Measurements from ENCODE around the gene C15orf61.

DNA sequence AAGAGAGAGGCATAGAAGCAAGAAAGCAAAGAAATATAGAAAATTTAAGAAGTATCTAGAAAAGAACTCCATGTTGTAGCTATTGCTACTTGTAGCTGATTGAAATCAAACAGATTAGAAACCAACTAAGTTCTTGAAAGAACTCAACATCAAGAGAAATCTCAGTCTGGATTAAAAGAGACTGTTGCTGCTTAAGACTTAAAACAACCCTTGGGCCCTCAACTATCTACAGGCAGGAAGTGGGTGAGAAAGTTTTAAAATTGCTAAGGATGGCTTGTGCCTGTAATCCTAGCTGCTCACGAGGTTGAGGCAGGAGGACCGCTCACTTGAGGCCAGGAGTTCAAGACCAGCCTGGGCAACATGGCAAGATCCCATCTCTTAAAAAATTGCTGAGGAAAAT, 39.3 kb upstream of the C15orf61 start:
- TF ChIP-seq, protein P1, sequence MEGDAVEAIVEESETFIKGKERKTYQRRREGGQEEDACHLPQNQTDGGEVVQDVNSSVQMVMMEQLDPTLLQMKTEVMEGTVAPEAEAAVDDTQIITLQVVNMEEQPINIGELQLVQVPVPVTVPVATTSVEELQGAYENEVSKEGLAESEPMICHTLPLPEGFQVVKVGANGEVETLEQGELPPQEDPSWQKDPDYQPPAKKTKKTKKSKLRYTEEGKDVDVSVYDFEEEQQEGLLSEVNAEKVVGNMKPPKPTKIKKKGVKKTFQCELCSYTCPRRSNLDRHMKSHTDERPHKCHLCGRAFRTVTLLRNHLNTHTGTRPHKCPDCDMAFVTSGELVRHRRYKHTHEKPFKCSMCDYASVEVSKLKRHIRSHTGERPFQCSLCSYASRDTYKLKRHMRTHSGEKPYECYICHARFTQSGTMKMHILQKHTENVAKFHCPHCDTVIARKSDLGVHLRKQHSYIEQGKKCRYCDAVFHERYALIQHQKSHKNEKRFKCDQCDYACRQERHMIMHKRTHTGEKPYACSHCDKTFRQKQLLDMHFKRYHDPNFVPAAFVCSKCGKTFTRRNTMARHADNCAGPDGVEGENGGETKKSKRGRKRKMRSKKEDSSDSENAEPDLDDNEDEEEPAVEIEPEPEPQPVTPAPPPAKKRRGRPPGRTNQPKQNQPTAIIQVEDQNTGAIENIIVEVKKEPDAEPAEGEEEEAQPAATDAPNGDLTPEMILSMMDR (tag by site-specific recombination; IDR thresholded peaks at IDR 0.05), result no peak
- no peak for TF ChIP-seq ZNF510 (tag by site-specific recombination; IDR thresholded peaks at IDR 0.05; ENCODE audit: insufficient replicate concordance)
- no peak for TF ChIP-seq ZBTB1 (tag by site-specific recombination; IDR thresholded peaks at IDR 0.05)
- no peak for TF ChIP-seq MYNN (tag by site-specific recombination; IDR thresholded peaks at IDR 0.05; ENCODE audit: borderline replicate concordance)
- no peak for TF ChIP-seq ZBTB8A (tag by site-specific recombination; IDR thresholded peaks at IDR 0.05)
- TF ChIP-seq, protein P2, sequence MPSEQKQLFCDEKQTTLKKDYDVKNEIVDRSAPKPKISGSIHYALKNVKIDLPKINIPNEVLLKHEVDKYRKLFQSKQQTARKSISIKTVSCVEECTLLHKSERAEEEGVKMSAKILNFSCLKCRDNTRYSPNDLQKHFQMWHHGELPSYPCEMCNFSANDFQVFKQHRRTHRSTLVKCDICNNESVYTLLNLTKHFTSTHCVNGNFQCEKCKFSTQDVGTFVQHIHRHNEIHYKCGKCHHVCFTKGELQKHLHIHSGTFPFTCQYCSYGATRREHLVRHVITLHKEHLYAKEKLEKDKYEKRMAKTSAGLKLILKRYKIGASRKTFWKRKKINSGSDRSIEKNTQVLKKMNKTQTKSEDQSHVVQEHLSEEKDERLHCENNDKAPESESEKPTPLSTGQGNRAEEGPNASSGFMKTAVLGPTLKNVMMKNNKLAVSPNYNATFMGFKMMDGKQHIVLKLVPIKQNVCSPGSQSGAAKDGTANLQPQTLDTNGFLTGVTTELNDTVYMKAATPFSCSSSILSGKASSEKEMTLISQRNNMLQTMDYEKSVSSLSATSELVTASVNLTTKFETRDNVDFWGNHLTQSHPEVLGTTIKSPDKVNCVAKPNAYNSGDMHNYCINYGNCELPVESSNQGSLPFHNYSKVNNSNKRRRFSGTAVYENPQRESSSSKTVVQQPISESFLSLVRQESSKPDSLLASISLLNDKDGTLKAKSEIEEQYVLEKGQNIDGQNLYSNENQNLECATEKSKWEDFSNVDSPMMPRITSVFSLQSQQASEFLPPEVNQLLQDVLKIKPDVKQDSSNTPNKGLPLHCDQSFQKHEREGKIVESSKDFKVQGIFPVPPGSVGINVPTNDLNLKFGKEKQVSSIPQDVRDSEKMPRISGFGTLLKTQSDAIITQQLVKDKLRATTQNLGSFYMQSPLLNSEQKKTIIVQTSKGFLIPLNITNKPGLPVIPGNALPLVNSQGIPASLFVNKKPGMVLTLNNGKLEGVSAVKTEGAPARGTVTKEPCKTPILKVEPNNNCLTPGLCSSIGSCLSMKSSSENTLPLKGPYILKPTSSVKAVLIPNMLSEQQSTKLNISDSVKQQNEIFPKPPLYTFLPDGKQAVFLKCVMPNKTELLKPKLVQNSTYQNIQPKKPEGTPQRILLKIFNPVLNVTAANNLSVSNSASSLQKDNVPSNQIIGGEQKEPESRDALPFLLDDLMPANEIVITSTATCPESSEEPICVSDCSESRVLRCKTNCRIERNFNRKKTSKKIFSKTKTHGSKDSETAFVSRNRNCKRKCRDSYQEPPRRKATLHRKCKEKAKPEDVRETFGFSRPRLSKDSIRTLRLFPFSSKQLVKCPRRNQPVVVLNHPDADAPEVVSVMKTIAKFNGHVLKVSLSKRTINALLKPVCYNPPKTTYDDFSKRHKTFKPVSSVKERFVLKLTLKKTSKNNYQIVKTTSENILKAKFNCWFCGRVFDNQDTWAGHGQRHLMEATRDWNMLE (tag by site-specific recombination; conservative IDR thresholded peaks at IDR 0.05; ENCODE audit: low read depth), result no peak
- TF ChIP-seq, protein P3, sequence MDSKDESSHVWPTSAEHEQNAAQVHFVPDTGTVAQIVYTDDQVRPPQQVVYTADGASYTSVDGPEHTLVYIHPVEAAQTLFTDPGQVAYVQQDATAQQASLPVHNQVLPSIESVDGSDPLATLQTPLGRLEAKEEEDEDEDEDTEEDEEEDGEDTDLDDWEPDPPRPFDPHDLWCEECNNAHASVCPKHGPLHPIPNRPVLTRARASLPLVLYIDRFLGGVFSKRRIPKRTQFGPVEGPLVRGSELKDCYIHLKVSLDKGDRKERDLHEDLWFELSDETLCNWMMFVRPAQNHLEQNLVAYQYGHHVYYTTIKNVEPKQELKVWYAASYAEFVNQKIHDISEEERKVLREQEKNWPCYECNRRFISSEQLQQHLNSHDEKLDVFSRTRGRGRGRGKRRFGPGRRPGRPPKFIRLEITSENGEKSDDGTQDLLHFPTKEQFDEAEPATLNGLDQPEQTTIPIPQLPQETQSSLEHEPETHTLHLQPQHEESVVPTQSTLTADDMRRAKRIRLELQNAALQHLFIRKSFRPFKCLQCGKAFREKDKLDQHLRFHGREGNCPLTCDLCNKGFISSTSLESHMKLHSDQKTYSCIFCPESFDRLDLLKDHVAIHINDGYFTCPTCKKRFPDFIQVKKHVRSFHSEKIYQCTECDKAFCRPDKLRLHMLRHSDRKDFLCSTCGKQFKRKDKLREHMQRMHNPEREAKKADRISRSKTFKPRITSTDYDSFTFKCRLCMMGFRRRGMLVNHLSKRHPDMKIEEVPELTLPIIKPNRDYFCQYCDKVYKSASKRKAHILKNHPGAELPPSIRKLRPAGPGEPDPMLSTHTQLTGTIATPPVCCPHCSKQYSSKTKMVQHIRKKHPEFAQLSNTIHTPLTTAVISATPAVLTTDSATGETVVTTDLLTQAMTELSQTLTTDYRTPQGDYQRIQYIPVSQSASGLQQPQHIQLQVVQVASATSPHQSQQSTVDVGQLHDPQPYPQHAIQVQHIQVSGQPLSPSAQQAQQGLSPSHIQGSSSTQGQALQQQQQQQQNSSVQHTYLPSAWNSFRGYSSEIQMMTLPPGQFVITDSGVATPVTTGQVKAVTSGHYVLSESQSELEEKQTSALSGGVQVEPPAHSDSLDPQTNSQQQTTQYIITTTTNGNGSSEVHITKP (tag by site-specific recombination; IDR thresholded peaks at IDR 0.05), result no peak
- TF ChIP-seq, protein P4, sequence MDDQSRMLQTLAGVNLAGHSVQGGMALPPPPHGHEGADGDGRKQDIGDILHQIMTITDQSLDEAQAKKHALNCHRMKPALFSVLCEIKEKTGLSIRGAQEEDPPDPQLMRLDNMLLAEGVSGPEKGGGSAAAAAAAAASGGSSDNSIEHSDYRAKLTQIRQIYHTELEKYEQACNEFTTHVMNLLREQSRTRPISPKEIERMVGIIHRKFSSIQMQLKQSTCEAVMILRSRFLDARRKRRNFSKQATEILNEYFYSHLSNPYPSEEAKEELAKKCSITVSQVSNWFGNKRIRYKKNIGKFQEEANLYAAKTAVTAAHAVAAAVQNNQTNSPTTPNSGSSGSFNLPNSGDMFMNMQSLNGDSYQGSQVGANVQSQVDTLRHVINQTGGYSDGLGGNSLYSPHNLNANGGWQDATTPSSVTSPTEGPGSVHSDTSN (CRISPR knock-in tag; IDR thresholded peaks at IDR 0.05), result no peak
- TF ChIP-seq, protein P5, sequence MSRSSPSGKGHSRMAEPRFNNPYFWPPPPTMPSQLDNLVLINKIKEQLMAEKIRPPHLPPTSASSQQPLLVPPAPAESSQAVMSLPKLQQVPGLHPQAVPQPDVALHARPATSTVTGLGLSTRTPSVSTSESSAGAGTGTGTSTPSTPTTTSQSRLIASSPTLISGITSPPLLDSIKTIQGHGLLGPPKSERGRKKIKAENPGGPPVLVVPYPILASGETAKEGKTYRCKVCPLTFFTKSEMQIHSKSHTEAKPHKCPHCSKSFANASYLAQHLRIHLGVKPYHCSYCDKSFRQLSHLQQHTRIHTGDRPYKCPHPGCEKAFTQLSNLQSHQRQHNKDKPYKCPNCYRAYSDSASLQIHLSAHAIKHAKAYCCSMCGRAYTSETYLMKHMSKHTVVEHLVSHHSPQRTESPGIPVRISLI (tag by site-specific recombination; IDR thresholded peaks at IDR 0.05), result no peak
